GM21390 (cell line): ENCODE data around the gene C15orf39.
"Not testable (repeated sequence)": the region's sequence is repeated elsewhere in the genome, so short reads cannot be mapped to it uniquely, and the experiment has no call there.

Experiments used
- ATAC-seq: cut with Tn5 transposase; IDR thresholded peaks from one replicate; pipeline ENCODE4 v1.9.1; 2021; ENCODE audit not compliant: unreplicated experiment

Gene C15orf39

GRCh38 chr15:75209289-75209676 is 7.6 kb downstream of the C15orf39 start:
- no peak for ATAC-seq

- ATAC-seq = no peak
Measured at GRCh38 chr15:75210811-75211230, 9.1 kb downstream of the C15orf39 start.

GRCh38 chr15:75211436-75212199 is 9.9 kb downstream of the C15orf39 start:
- no peak for ATAC-seq

GRCh38 chr15:75212200-75212858 is 10.6 kb downstream of the C15orf39 start:
- ATAC-seq = no peak

- ATAC-seq = no peak
Measured at GRCh38 chr15:75213212-75213767, 11.6 kb downstream of the C15orf39 start.

GRCh38 chr15:75213768-75214221 is 12.1 kb downstream of the C15orf39 start:
- ATAC-seq = no peak

- ATAC-seq = no peak
Measured at GRCh38 chr15:75214293-75215096, 12.8 kb downstream of the C15orf39 start.

GRCh38 chr15:75215107-75216004 is 13.7 kb downstream of the C15orf39 start:
- ATAC-seq = no peak

- no peak for ATAC-seq
Measured at GRCh38 chr15:75217012-75217411, 15.3 kb downstream of the C15orf39 start.

GRCh38 chr15:75217574-75217973 is 15.9 kb downstream of the C15orf39 start:
- ATAC-seq = not testable (repeated sequence)

- ATAC-seq = not testable (repeated sequence)
Measured at GRCh38 chr15:75219507-75219929, 17.8 kb downstream of the C15orf39 start.

GRCh38 chr15:75223688-75224087 is 22.0 kb downstream of the C15orf39 start:
- ATAC-seq = no peak

- ATAC-seq = no peak
Measured at GRCh38 chr15:75224281-75224680, 22.6 kb downstream of the C15orf39 start.

GRCh38 chr15:75225102-75225836 is 23.6 kb downstream of the C15orf39 start:
- not testable (repeated sequence) for ATAC-seq

GRCh38 chr15:75225951-75226732 is 24.5 kb downstream of the C15orf39 start:
- no peak for ATAC-seq

- not testable (repeated sequence) for ATAC-seq
Measured at GRCh38 chr15:75227112-75227511, 25.4 kb downstream of the C15orf39 start.

GRCh38 chr15:75227663-75228280 is 26.1 kb downstream of the C15orf39 start:
- ATAC-seq = no peak

GRCh38 chr15:75228787-75229186 is 27.1 kb downstream of the C15orf39 start:
- no peak for ATAC-seq
